CD14-positive monocyte (primary cell): Measurements from ENCODE around the gene SLC22A23. TPM values are rescaled to one million over a fixed set of nuclear protein-coding genes. Genes with fewer than 3 reads are reported as not detected.
A peak's percentile ranks its signal among the peaks of the same experiment; 100 is the strongest.

Source experiments
- DNase-seq, 3 donors: peaks; one replicate each; pipeline ENCODE4 v3.0.0-alpha.2; 2011 to 2022
- H2AFZ ChIP-seq: 2 replicates; pipeline ENCODE4 v1.6.0; 2012; ENCODE audit warnings: mild to moderate bottlenecking, low read depth, low read length, inconsistent platforms; ENCODE audit not compliant: insufficient read depth, poor library complexity, severe bottlenecking
- H3K27ac ChIP-seq, 2 donors: 1 replicate in 1 of 2; 2 replicates in 1 of 2; pipeline ENCODE4 v1.5.1; 2012 to 2013; ENCODE audit warnings: low read length in 2 of 2, control low read depth in 1 of 2, inconsistent platforms in 1 of 2, low read depth in 1 of 2, mild to moderate bottlenecking in 1 of 2
- H3K27me3 ChIP-seq, 2 donors: one replicate each; pipeline versions ENCODE4 v1.6.0 to v1.6.1; 2011 to 2013; ENCODE audit warnings: low read length in 2 of 2; ENCODE audit not compliant: control insufficient read depth in 2 of 2, insufficient read depth in 2 of 2
- H3K36me3 ChIP-seq, 2 donors: replicated peaks in 1 of 2; 1 replicate in 1 of 2; 2 replicates in 1 of 2; pipeline versions ENCODE4 v1.5.1 to v1.6.1; 2012 to 2013; ENCODE audit warnings: low read length in 2 of 2, control low read depth in 1 of 2, inconsistent platforms in 1 of 2, mild to moderate bottlenecking in 1 of 2; ENCODE audit not compliant: insufficient read depth in 2 of 2, control insufficient read depth in 1 of 2
- H3K4me1 ChIP-seq, 2 donors: 1 replicate in 1 of 2; 2 replicates in 1 of 2; pipeline versions ENCODE4 v1.5.1 to v1.6.1; 2012 to 2013; ENCODE audit warnings: low read length in 2 of 2, control low read depth in 1 of 2, inconsistent platforms in 1 of 2, mild to moderate bottlenecking in 1 of 2, moderate library complexity in 1 of 2; ENCODE audit not compliant: insufficient read depth in 2 of 2, control insufficient read depth in 1 of 2
- H3K4me2 ChIP-seq: replicated peaks from 2 replicates; pipeline ENCODE3; 2012; ENCODE audit warnings: low read length, moderate library complexity, mild to moderate bottlenecking; ENCODE audit not compliant: poor library complexity, severe bottlenecking; ENCODE audit errors: extremely low read depth
- H3K4me3 ChIP-seq, 3 experiments: fragments of 200-600 bp in 1 of 3; sonication (generic) in 1 of 3; replicated peaks in 1 of 3; 1 replicate in 2 of 3; 2 replicates in 1 of 3; pipeline ENCODE4 v1.5.1; 2011 to 2013; ENCODE audit warnings: low read length in 3 of 3, mild to moderate bottlenecking in 3 of 3, control low read depth in 2 of 3, low read depth in 2 of 3, inconsistent platforms in 1 of 3, moderate library complexity in 1 of 3
- H3K79me2 ChIP-seq: 2 replicates; pipeline ENCODE4 v1.6.0; 2012; ENCODE audit warnings: mild to moderate bottlenecking, control low read depth, inconsistent platforms, low read length, moderate library complexity; ENCODE audit not compliant: insufficient read depth
- H3K9ac ChIP-seq: 2 replicates; pipeline ENCODE4 v1.6.0; 2017; ENCODE audit warnings: low read length, mild to moderate bottlenecking; ENCODE audit not compliant: insufficient read depth, poor library complexity, severe bottlenecking
- H3K9me3 ChIP-seq, 2 donors: replicated peaks in 1 of 2; 1 replicate in 1 of 2; 2 replicates in 1 of 2; pipeline versions ENCODE4 v1.5.1 to v1.6.1; 2012 to 2013; ENCODE audit warnings: low read length in 2 of 2, control low read depth in 1 of 2; ENCODE audit not compliant: control insufficient read depth in 1 of 2, insufficient read depth in 1 of 2
- H4K20me1 ChIP-seq: 2 replicates; pipeline ENCODE4 v1.6.0; 2012; ENCODE audit warnings: mild to moderate bottlenecking, low read length, control low read depth, moderate library complexity; ENCODE audit not compliant: insufficient read depth
- H3K27ac Mint-ChIP-seq, 7 donors: one replicate each; pipeline ENCODE4 v1.8.0; 2020; ENCODE audit warnings: mild to moderate bottlenecking in 7 of 7, mixed read lengths in 7 of 7, moderate library complexity in 6 of 7, inconsistent platforms in 2 of 7
- H3K27me3 Mint-ChIP-seq, 3 donors: one replicate each; pipeline ENCODE4 v1.8.0; 2021 to 2022; ENCODE audit warnings: low read depth in 3 of 3, mild to moderate bottlenecking in 3 of 3, mixed read lengths in 3 of 3, moderate library complexity in 3 of 3, inconsistent platforms in 1 of 3
- H3K36me3 Mint-ChIP-seq, 2 donors: one replicate each; pipeline ENCODE4 v1.8.0; 2020; ENCODE audit warnings: mixed read lengths in 2 of 2, inconsistent platforms in 1 of 2, mild to moderate bottlenecking in 1 of 2
- H3K4me1 Mint-ChIP-seq: one replicate; pipeline ENCODE4 v1.8.0; 2020; ENCODE audit warnings: mild to moderate bottlenecking, mixed read lengths
- H3K4me3 Mint-ChIP-seq, 2 donors: one replicate each; pipeline ENCODE4 v1.8.0; 2020; ENCODE audit warnings: mild to moderate bottlenecking in 2 of 2, mixed read lengths in 2 of 2, moderate library complexity in 1 of 2
- H3K9me3 Mint-ChIP-seq, 7 donors: one replicate each; pipeline ENCODE4 v1.8.0; 2020 to 2022; ENCODE audit warnings: mixed read lengths in 7 of 7, mild to moderate bottlenecking in 6 of 7, moderate library complexity in 6 of 7, inconsistent platforms in 2 of 7
- WGBS: methylation state at CpG from one replicate; pipeline ENCODE4 v1.1.5; 2013; ENCODE audit warnings: missing lambda C conversion rate; ENCODE audit not compliant: insufficient coverage; 5-methylcytosine and 5-hydroxymethylcytosine counted together
- intact Hi-C, 2 donors: fragments of 100-400 bp; cut with micrococcal nuclease; formaldehyde crosslinking; loops; one replicate each; pipeline versions ENCODE4 v1.15.0 to v1.15.1; 2023
- polyA plus RNA-seq, 3 donors: library from polyadenylated mRNA; depleted of rRNA in 1 of 3; unstranded in 2 of 3; stranded (reverse) in 1 of 3; fragments of 300-500 nt in 2 of 3; fragments of >200 nt in 1 of 3; fragmentation: Illumina TruSeq in 2 of 3; gene quantifications; 1 replicate in 2 of 3; 2 replicates in 1 of 3; pipeline ENCODE4 v1.2.3, GENCODE V29; 2012 to 2021
- TF ChIP-seq, protein P1 (sequence below): fragments of 200-600 bp; IDR thresholded peaks from one replicate; pipeline ENCODE4 v1.8.0; 2022; ENCODE audit warnings: antibody characterized with exemption, mild to moderate bottlenecking

Gene SLC22A23
- polyA plus RNA-seq, 3 donors = 0.08 TPM; not detected in 2

DNA sequence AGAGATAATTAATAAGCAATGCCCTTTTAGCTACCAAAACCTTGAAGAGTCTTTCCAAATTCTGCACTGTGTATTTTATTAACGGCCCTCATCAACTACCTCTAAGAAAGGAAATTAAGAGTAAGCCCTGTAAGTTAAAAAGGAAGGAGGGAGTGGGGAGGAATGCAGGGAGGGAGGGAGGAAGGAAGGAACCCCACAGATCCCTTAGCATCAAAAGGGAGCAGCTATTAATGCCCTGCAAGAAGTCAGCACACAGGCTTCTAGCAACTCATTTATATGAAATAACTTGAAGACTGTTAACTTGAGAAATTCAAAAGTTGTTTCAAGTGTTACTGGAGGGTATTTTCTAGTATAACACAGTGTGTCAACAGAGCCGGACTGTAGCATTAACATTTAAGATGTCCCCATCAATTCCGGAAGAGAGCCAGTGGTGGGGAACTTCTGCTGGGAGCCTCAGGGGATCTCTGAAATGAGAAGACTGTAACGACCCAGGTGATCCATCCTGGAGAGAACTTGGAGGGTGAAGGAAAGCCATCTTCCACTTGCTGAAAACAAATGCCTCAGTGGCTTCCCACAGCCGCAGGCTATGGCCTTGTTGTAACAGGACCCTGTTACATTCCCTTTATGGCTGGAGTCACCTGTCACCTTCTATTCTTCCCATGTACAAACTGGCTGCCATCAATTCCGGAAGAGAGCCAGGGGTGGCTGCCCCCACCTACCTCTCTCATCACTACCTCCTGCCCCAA is 33.2 kb downstream of the SLC22A23 start:
- 95% methylated on average over 5 of the region's 6 CpGs for WGBS

DNA sequence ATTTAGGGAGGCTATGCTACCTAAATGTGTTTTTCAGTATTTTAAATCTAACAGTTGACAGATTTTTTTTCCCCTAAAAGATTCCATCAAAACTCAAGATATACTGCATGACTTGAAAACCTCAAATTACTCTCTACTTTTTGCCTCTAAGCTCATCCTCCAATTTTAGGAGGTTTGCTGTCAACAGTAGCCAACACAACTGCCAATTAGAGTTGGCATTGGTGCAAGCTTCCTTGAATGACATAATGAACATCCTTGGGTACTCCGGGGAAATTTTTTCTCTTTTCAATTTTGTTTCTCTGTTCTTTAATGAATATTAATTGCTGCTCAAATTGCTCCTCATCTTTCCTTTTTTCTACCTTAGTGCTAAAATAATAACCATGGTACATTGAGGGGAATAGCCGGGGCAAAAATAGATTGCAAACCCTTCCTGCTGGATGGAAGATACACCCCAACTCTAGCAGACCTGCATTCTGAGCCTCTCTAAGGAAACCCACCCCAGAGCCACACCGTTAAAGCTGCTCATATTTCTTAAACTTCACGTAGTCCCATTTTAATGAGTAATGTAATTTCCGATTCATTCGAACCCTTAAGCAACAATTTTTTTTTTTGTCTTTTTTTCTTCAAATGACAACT is 34.3 kb downstream of the SLC22A23 start:
- Histone ChIP-seq H3K4me3 (no peak overlapping the region), H4K20me1 (no peaks in the 10 kb centered on the region), H3K4me2 (no peak overlapping the region), H3K9me3 (no peaks in the 10 kb centered on the region), H3K4me1 (no peaks in the 10 kb centered on the region), H3K79me2 (no peaks in the 10 kb centered on the region), H3K27ac (no peak overlapping the region), H3K9ac (no peak overlapping the region), H2AFZ (no peak overlapping the region), H3K36me3 (no peaks in the 10 kb centered on the region), H3K27me3 (peaks cover 4 to 6% of the 10 kb centered on the region in 2 donors)
- no peak overlapping the region for H3K27ac Mint-ChIP-seq
- H3K36me3 Mint-ChIP-seq = no peaks in the 10 kb centered on the region
- no peaks in the 10 kb centered on the region for H3K4me1 Mint-ChIP-seq
- peak overlapping the region in 1 of 2 donors; percentile 39 for H3K4me3 Mint-ChIP-seq
- TF ChIP-seq, protein P1, sequence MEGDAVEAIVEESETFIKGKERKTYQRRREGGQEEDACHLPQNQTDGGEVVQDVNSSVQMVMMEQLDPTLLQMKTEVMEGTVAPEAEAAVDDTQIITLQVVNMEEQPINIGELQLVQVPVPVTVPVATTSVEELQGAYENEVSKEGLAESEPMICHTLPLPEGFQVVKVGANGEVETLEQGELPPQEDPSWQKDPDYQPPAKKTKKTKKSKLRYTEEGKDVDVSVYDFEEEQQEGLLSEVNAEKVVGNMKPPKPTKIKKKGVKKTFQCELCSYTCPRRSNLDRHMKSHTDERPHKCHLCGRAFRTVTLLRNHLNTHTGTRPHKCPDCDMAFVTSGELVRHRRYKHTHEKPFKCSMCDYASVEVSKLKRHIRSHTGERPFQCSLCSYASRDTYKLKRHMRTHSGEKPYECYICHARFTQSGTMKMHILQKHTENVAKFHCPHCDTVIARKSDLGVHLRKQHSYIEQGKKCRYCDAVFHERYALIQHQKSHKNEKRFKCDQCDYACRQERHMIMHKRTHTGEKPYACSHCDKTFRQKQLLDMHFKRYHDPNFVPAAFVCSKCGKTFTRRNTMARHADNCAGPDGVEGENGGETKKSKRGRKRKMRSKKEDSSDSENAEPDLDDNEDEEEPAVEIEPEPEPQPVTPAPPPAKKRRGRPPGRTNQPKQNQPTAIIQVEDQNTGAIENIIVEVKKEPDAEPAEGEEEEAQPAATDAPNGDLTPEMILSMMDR = no peak
- no peak for DNase-seq
- H3K9me3 Mint-ChIP-seq = peaks cover 0 to 2% (median 0%) of the 10 kb centered on the region in 7 donors
- peaks cover 13 to 30% (median 25%) of the 10 kb centered on the region in 3 donors for H3K27me3 Mint-ChIP-seq
- WGBS = no CpG with 5 or more reads among the region's 6 CpGs
- intact Hi-C loops = no loop called here

More for the DNA sequence above, 33.2 kb downstream of the SLC22A23 start:
- H3K27me3 ChIP-seq = peaks cover 4 to 7% of the 10 kb centered on the region in 2 donors
- H3K9me3 Mint-ChIP-seq = peaks cover 0 to 2% (median 0%) of the 10 kb centered on the region in 7 donors
- no peaks in the 10 kb centered on the region for H4K20me1 ChIP-seq
- TF ChIP-seq, protein P1 = no peak
- no peaks in the 10 kb centered on the region for H3K4me1 Mint-ChIP-seq
- intact Hi-C loops = no loop called here
- no peak overlapping the region for H3K9ac ChIP-seq
- H3K4me1 ChIP-seq = no peaks in the 10 kb centered on the region
- H3K27ac ChIP-seq = no peak overlapping the region
- H3K9me3 ChIP-seq = no peaks in the 10 kb centered on the region
- DNase-seq = no peak
- no peak overlapping the region for H3K4me3 ChIP-seq
- no peak overlapping the region for H2AFZ ChIP-seq
- no peak overlapping the region for H3K27ac Mint-ChIP-seq
- no peak overlapping the region for H3K4me2 ChIP-seq
- peaks cover 22 to 38% (median 25%) of the 10 kb centered on the region in 3 donors for H3K27me3 Mint-ChIP-seq
- H3K36me3 Mint-ChIP-seq = no peaks in the 10 kb centered on the region
- no peaks in the 10 kb centered on the region for H3K36me3 ChIP-seq
- H3K79me2 ChIP-seq = no peaks in the 10 kb centered on the region
- no peak overlapping the region for H3K4me3 Mint-ChIP-seq
